Ovary (tissue), 3 donors: ENCODE results near the gene GUCA1A.

ENCODE experiments used
- EP300 ChIP-seq: sonication (generic); formaldehyde crosslinking; IDR thresholded peaks from one replicate; pipeline ENCODE4 v1.6.1; 2017; ENCODE audit warnings: antibody characterized with exemption
- POLR2A ChIP-seq: fragments of 450-650 bp; IDR thresholded peaks from one replicate; pipeline ENCODE4 v1.6.1; 2017; ENCODE audit warnings: antibody characterized with exemption, mild to moderate bottlenecking, moderate library complexity
- TF ChIP-seq, protein P1 (sequence below), 3 donors: fragments of 450-650 bp in 2 of 3; fragments of 200-600 bp in 1 of 3; IDR thresholded peaks; one replicate each; pipeline versions ENCODE4 v1.5.1 to v1.8.0; 2016 to 2022; ENCODE audit warnings: antibody characterized with exemption in 3 of 3, mild to moderate bottlenecking in 1 of 3
- donor health status: DM: no; HTN: no; CAD: no.

DNA sequence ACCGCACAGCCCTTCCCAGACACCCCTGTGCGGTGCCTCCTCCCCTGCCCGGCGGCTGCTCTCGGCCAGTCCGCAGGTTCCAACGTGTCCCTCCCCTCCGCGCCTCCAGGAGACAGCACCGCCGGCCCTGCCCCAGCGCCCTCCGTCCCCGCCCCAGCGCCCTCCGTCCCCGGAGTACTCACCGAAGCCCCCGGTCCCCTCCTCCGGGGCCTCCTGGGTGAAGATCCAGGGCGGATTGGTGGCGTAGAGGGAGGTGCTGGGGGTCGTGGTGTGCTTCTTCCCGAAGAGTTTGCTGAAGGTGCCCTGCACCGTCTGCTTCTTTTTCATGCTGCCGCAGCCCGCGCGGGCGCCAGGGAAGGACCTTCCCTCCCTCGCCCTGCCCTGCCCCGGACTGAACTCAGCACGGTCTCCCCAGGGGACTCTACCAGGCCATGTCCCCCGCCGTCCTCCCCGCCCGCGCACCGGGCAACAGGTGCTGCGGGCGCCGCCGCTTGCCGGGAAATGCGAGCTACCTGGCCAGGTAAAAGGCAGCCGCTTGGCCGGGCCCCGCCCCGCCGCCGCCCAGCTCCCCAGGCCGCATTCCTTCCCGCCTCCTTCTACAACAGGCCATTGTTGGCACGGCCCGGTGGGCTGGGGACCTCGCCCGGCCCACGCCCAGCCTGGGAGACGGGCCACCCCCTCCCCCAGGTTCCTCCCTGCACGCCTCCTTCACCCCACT lies 30.9 kb upstream of the GUCA1A start, which contains the start of gene C6orf132:
- TF ChIP-seq EP300, result no peak
- TF ChIP-seq, protein P1, sequence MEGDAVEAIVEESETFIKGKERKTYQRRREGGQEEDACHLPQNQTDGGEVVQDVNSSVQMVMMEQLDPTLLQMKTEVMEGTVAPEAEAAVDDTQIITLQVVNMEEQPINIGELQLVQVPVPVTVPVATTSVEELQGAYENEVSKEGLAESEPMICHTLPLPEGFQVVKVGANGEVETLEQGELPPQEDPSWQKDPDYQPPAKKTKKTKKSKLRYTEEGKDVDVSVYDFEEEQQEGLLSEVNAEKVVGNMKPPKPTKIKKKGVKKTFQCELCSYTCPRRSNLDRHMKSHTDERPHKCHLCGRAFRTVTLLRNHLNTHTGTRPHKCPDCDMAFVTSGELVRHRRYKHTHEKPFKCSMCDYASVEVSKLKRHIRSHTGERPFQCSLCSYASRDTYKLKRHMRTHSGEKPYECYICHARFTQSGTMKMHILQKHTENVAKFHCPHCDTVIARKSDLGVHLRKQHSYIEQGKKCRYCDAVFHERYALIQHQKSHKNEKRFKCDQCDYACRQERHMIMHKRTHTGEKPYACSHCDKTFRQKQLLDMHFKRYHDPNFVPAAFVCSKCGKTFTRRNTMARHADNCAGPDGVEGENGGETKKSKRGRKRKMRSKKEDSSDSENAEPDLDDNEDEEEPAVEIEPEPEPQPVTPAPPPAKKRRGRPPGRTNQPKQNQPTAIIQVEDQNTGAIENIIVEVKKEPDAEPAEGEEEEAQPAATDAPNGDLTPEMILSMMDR (IDR thresholded peaks at IDR 0.05), result no peak
- TF ChIP-seq POLR2A, result no peak
